ENCODE data around the gene PDCD2.
"Not testable (repeated sequence)": the region's sequence is repeated elsewhere in the genome, so short reads cannot be mapped to it uniquely, and the experiment has no call there.

Gene PDCD2

DNA sequence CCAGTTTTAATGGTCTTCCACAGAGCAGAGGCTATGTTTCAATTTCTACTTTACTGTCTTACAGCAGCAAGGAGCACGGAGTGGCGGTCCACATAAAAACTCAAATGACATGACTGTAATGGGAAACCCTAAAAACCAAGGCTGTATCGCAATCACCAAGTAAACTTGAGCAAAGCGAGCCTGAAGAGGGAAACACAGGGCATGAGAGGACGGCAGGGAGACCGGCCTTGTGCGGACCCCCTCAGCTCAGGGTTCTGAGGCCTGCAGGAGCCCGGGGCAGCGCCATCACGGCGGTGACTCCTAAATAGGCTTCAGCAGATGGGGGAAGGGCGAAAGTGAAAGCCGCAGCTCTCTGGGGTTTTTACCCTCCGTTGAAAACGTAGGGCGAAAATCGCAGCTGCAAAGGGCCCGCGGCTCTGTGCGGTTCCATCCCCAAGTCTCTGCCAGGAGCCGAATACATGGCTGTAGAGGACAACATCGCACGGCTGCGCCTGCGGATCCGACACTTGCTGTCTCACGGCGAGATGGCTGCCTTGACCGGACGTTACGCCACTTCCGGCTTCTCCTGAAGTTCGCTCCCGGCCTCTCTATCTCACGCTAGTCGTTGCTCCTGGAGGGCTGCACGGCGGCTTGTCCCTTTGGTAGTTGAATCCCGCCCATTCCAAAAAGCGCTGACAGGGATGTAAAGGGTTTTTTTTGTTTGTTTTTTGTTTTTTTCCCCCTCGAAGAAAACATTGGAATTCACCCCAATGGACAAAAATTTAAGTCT, 31.5 kb downstream of the PDCD2 start, which contains the start of gene PSMB1:
Gene PSMB1 (minus strand): TSS at position 543 of the 769 bp plus-strand sequence. CDS start 65 bp downstream, at position 478.
- DNase-seq = peak; percentile 15 to 97 (median 91)

DNA sequence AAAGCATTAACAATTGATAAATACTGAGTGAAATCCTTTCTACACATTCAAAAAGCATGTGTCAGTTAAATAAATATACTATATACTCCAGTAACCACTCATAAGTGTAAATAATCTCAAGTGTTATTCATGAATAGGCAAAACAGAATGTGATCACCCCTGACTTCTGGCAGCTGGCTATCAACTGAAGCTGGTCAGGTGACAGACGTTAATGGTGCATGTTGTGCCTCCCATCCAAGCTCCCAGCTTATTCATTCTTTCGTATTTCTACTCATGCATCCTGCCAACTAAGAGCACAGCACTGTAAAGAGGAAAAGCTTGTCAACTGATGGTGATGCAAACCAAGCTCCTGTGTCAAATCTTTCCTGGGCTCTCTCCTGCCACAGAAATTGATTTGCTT, 39.0 kb downstream of the PDCD2 start:
- DNase-seq = no peak

DNA sequence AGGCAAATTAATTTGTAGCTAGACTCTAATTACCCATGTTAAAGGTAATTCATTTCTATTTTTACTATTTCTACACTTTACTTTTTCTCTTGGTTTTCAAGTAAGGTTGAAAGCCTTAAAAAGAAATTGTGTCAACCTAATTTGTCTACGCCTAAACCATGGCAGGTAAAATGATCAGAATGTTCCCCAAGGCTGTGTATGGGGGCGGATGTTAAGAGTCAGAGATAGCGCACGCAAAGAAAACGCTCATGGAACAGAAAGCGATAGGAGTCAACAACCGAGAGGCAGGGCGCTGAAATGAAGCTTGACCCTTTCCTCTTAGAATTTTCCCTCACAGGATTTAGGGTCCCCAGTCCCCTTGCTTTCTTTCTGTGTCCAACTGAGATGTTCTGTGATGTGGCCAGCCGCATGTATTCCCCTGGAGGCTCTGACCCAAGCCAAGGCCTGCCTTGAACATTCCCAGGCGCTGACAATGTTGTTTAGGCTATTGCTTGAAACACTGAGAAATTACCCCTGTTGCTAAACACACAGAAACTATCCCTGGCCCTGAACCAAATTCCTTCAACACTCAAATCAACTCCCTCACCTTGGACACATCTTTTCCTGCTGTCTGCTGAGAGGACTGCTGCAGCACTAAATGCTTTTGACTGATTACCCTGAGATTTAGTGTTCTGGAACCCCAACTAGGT, 42.3 kb downstream of the PDCD2 start:
- DNase-seq = peak in 2 of 51 donors; percentile 7 to 53

DNA sequence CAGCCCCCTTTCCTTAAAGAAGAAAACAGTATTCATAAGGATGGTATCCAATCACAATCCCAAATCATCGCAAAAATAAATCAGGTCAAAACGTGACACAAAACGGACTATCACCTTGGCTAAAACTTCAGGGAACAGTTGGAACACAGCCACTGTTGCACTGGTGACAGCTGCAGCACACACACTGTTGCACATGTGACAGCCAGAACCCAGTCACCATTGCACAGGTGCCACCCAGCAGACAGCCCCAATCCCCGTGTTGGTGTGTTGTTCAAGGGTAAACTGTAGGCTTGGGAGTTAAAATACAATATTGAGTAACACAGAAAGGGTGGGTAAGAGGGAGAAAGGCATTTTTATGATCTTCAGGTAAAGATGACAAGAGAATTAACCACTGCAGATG, 47.1 kb downstream of the PDCD2 start:
- DNase-seq = no peak

DNA sequence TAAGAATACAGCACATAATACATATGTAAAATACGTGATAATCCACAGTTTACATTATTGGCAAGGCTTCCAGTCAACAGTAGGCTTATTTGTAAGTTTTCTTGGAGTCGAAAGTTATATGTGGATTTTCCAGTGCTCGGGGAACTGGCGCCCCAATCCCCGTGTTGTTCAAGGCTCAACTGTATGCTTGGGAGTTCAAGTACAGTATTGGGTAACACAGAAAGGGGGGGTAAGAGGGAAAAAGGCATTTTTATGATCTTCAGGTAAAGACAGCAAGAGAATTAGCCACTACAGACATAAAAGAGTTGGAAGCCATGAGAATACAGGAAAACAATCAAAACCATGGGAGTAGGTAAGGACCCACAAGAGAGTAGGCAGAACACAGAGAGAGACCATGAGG, 47.8 kb downstream of the PDCD2 start:
- DNase-seq = no peak

DNA sequence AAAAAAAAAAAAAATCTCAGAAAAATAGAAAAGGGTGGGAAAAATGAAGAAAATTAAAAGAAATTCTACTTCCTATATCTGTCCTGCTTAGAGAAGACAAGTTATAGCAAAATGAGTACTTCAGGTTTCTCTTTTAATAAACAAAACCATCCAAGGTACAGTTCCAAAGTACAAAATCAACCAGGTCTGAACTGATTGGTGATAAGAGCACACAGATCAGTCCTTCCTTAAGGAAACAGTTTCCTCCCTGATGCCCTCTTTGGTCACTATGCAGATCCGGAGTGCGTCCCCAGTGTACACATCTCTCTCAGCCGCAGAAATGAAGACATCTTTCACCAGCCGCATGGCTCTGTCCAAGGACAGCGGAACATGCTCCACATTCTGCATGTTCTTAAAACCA, 49.4 kb downstream of the PDCD2 start:
- no peak for DNase-seq

DNA sequence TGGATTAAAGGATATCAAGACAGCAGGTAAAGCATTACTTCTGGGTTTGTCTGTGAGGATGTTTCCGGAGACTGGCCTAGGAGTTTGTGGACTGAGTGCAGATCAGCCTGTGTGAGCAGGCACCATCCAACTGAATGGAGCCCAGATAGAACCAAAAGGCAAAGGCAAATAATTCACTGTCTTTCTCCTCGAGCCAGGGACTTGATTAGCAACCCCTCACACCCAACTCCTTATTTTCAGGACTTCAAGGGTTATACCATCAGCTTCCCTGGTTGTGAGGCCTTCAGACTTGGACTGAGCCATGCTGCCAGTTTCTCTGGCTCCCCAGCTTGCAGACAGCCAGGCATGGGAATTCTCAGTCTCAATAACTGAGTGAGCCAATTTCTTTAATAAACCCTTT, 50.6 kb downstream of the PDCD2 start:
- no peak for DNase-seq

DNA sequence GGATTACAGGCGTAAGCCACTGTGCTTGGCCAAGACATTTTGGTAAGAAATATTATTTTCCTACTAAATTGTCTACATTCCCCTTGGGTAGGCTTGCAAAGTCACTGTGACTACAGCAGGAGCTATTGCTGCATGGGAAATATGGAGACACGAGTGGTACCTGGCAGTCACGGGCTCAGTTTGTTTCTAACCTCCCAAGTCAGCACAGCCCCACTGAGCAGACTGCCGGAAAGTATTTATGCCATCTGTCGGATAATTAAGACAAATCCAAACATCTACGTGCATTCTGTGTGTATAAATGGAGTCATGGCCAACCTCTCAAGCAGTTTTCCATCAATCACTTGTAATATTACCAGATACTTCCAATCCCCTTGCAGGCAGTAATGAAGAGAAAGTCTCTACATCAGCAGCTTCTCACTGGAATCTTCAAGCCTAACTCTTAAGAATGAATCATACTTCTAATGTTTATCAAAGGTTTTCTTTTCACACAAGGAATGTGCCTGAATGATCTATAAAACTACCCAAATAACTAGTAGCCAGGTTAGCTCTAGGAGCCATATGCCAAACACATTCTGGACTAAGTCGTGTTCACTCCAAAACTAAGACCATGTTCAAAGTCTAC, 51.5 kb downstream of the PDCD2 start:
- no peak for DNase-seq

DNA sequence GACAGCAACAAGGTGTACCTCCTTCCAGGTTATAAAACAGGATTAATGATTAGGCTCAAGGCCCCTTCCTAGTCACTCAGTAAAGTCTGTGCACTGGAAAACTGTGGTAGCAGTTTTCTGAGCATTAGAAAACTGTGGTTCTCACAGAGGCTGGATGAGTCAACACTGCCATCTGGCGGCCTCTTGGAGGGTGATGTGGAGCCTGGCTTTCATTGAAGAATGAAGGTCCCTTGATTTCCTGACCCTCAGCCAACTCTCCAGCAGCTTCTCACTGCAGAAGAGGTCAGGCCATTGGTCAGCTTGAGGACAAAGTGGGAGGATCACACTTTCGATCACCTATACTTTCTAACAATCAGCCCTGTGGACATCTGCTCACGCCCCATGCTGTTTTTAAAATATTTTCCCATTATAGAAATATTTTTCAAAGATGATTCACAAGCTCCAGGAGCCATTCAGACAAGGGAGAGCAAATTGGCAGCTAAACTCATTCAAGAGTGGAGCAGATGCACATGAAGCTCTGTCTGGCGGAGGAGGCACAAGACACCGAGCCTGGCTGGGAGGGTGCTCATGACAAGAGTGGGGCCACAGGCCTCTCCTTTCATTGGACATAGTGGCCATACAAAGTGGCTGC, 54.5 kb downstream of the PDCD2 start:
- peak in 47 of 51 donors; percentile 3 to 88 (median 54) for DNase-seq

DNA sequence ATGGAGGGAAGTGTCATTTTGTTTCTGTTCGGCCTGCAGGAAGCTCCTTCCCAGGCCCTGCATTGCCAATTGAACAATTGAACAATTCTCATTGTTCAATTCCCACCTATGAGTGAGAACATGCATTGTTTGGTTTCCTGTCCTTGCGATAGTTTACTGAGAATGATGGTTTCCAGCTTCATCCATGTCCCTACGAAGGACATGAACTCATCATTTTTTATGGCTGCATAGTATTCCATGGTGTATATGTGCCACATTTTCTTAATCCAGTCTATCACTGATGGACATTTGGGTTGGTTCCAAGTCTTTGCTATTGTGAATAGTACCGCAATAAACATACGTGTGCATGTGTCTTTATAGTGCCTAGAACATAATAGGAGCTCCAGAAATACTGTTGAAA, 56.4 kb downstream of the PDCD2 start:
- not testable (repeated sequence) for DNase-seq

DNA sequence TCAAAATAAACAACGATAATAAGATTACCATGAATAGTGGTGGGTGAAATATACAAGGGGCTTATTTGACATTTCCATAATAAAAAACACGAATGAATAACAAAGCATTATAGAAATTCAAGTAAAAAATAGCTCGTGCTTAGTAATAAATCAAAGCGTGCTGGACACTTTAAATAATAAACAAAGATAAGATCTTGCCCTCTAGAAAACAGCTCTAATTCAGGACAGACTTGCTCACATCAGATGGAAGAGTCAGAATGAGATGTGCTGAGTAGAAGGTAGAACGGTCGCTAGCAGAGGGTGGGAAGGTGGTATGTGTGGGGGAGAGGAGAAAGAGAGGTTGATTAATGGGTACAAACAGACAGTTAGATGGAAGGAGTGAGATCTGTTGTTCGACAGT, 58.6 kb downstream of the PDCD2 start:
- no peak for DNase-seq

Data from hypothalamus (tissue), 51 donors.